GM12878 (cell line): ENCODE data around the gene PPP4R1. TPM values are rescaled to one million over a fixed set of nuclear protein-coding genes. Genes with fewer than 3 reads are reported as not detected.

Experiments used
- ATAC-seq: fragments of 200-7000 bp; cut with Tn5 transposase; 3 replicates; pipeline ENCODE4 v1.9.1; 2020; ENCODE audit warnings: mild to moderate bottlenecking, moderate library complexity
- BruUV-seq: library from RNA; stranded (reverse); fragments of 400-500 nt; replicated peaks from 2 replicates; lab custom pipeline; 2021; lab: Mats Ljungman, UMichigan
- CTCF ChIA-PET: fragments of 300-600 bp; sonication (Branson Sonifier 250); formaldehyde crosslinking; extraction: SDS; loops from one replicate; lab custom pipeline; 2021; ENCODE audit warnings: inconsistent platforms; lab: Yijun Ruan, JAX
- POLR2A ChIA-PET: fragments of 350-600 bp; formaldehyde crosslinking; extraction: SDS; loops from one replicate; lab custom pipeline; 2021; ENCODE audit warnings: inconsistent platforms; lab: Charles Lee
- RAD21 ChIA-PET: fragments of 300-600 bp; sonication (Branson Sonifier 250); formaldehyde crosslinking; loops from one replicate; lab custom pipeline; 2023; ENCODE audit warnings: antibody characterized with exemption; ENCODE audit not compliant: unreplicated experiment; lab: Charles Lee
- SMC1A ChIA-PET: fragments of 300-600 bp; sonication (Branson Sonifier 250); formaldehyde crosslinking; loops from one replicate; lab custom pipeline; 2023; ENCODE audit not compliant: unreplicated experiment, uncharacterized antibody; lab: Charles Lee
- DNase-seq: peaks from one replicate; pipeline ENCODE4 v3.0.0-alpha.2; 2011; ENCODE audit warnings: low read depth, low spot score
- FAIRE-seq: peaks from 3 replicates; lab custom pipeline; 2011; peaks lifted over from hg19 to GRCh38; lab: Jason Lieb, UNC
- H2AFZ ChIP-seq: 2 replicates; pipeline ENCODE4 v1.6.0; 2011; ENCODE audit warnings: low read depth, low read length, control low read depth; ENCODE audit not compliant: control insufficient read depth
- H3K27ac ChIP-seq: 2 replicates; pipeline ENCODE4 v1.5.1; 2011; ENCODE audit warnings: control low read depth; ENCODE audit not compliant: control insufficient read depth, insufficient read depth
- H3K27me3 ChIP-seq, 2 experiments: replicated peaks in 1 of 2; 2 replicates each; pipeline versions ENCODE4 v1.6.0 to v1.6.1; 2011; ENCODE audit warnings: low read length in 1 of 2; ENCODE audit not compliant: control insufficient read depth in 2 of 2, insufficient read depth in 2 of 2
- H3K36me3 ChIP-seq, 2 experiments: 2 replicates each; pipeline ENCODE4 v1.5.1; 2011; ENCODE audit warnings: low read length in 1 of 2; ENCODE audit not compliant: control insufficient read depth in 2 of 2, insufficient read depth in 2 of 2
- H3K4me1 ChIP-seq: 2 replicates; pipeline ENCODE4 v1.6.1; 2011; ENCODE audit warnings: mild to moderate bottlenecking, low read length, moderate library complexity, mixed read lengths; ENCODE audit not compliant: control insufficient read depth, insufficient read depth
- H3K4me2 ChIP-seq: 2 replicates; pipeline ENCODE4 v1.6.0; 2011; ENCODE audit warnings: control low read depth; ENCODE audit not compliant: control insufficient read depth, insufficient read depth
- H3K4me3 ChIP-seq: fragments of 200-600 bp; sonication (generic); 2 replicates; pipeline ENCODE4 v1.5.1; 2016
- H3K79me2 ChIP-seq: 2 replicates; pipeline ENCODE4 v1.6.0; 2011; ENCODE audit warnings: low read length; ENCODE audit not compliant: control insufficient read depth, insufficient read depth
- H3K9ac ChIP-seq: 2 replicates; pipeline ENCODE4 v1.8.0; 2011; ENCODE audit warnings: low read length, control low read depth, mixed read lengths; ENCODE audit not compliant: control insufficient read depth, insufficient read depth
- H3K9me3 ChIP-seq: replicated peaks from 3 replicates; pipeline ENCODE4 v1.5.1; 2011; ENCODE audit warnings: mild to moderate bottlenecking, low read length; ENCODE audit not compliant: control insufficient read depth, insufficient read depth
- H4K20me1 ChIP-seq: 2 replicates; pipeline ENCODE4 v1.6.0; 2011; ENCODE audit not compliant: control insufficient read depth, insufficient read depth
- ATF3 ChIP-seq: IDR thresholded peaks from 2 replicates; pipeline ENCODE4 v1.6.1; 2011; ENCODE audit warnings: low read depth, mild to moderate bottlenecking, low read length, moderate library complexity, borderline replicate concordance; ENCODE audit errors: extremely low read depth
- BCL11A ChIP-seq: IDR thresholded peaks from 2 replicates; pipeline ENCODE4 v1.6.1; 2011; ENCODE audit warnings: low read depth, low read length
- CHD1 ChIP-seq: IDR thresholded peaks from 2 replicates; pipeline ENCODE4 v1.6.1; 2012; ENCODE audit warnings: low read depth, low read length, improper control_type of control experiment
- ESRRA ChIP-seq: IDR thresholded peaks from 2 replicates; pipeline ENCODE4 v1.6.1; 2012; ENCODE audit warnings: mild to moderate bottlenecking, low read length, improper control_type of control experiment
- FOXM1 ChIP-seq: IDR thresholded peaks from 2 replicates; pipeline ENCODE4 v1.6.1; 2012; ENCODE audit warnings: low read depth, mild to moderate bottlenecking, inconsistent platforms, low read length, moderate library complexity
- HDAC6 ChIP-seq: fragments of 200-600 bp; sonication (generic); IDR thresholded peaks from one replicate; pipeline ENCODE4 v1.8.0; 2017; ENCODE audit warnings: antibody characterized with exemption; ENCODE audit not compliant: unreplicated experiment
- IRF3 ChIP-seq: fragments of 450-650 bp; IDR thresholded peaks from 2 replicates; pipeline ENCODE4 v1.6.1; 2014; ENCODE audit warnings: mild to moderate bottlenecking
- MAX ChIP-seq: IDR thresholded peaks from 2 replicates; pipeline ENCODE4 v1.6.1; 2012; ENCODE audit warnings: low read depth, low read length, improper control_type of control experiment
- POLR2AphosphoS5 ChIP-seq: IDR thresholded peaks from 2 replicates; pipeline ENCODE4 v1.6.1; 2011; ENCODE audit warnings: mild to moderate bottlenecking, low read length, inconsistent platforms
- SREBF1 ChIP-seq: IDR thresholded peaks from 2 replicates; pipeline ENCODE4 v1.6.1; 2012; ENCODE audit warnings: mild to moderate bottlenecking, low read length
- TCF7 ChIP-seq: IDR thresholded peaks from 2 replicates; pipeline ENCODE4 v1.6.1; 2014; ENCODE audit warnings: antibody characterized with exemption, borderline replicate concordance
- ZBED1 ChIP-seq: IDR thresholded peaks from 2 replicates; pipeline ENCODE4 v1.6.1; 2016; ENCODE audit warnings: borderline replicate concordance
- ZBTB40 ChIP-seq: fragments of 450-650 bp; IDR thresholded peaks from 2 replicates; pipeline ENCODE4 v1.6.1; 2016; ENCODE audit warnings: mild to moderate bottlenecking, moderate library complexity, borderline replicate concordance
- ZNF274 ChIP-seq: IDR thresholded peaks from one replicate; pipeline ENCODE4 v1.8.0; 2011; ENCODE audit not compliant: insufficient read length, insufficient read depth
- WGBS: methylation state at CpG from one replicate; pipeline ENCODE4 v1.1.6; 2016; ENCODE audit warnings: low lambda C conversion rate; ENCODE audit not compliant: insufficient replicate concordance, insufficient coverage; ENCODE audit errors: missing lambda C conversion rate; 5-methylcytosine and 5-hydroxymethylcytosine counted together
- in situ Hi-C: fragments of 300-500 bp; cut with MboI; formaldehyde crosslinking; loops from 9 replicates; pipeline ENCODE4 v1.14.3; 2018; ENCODE audit warnings: mixed read lengths
- intact Hi-C: fragments of 100-400 bp; cut with micrococcal nuclease; formaldehyde crosslinking; loops from one replicate; pipeline ENCODE4 v1.14.2; 2022; ENCODE audit not compliant: unreplicated experiment
- polyA plus RNA-seq, 11 experiments: library from polyadenylated mRNA; depleted of rRNA in 4 of 11; unstranded in 6 of 11; stranded (reverse) in 5 of 11; fragments of >200 nt; fragmentation: Nextera tagmentation in 4 of 11; fragmentation: Illumina TruSeq in 1 of 11; extraction: Ambion mirVana in 4 of 11; extraction: Trizol in 1 of 11; gene quantifications; 1 replicate in 1 of 11; 2 replicates in 10 of 11; pipeline versions ENCODE4 v1.2.1 to v1.2.3, GENCODE V29; 2011 to 2016; ENCODE audit warnings: inconsistent platforms in 2 of 11, missing spikeins in 2 of 11, low read depth in 1 of 11
- total RNA-seq, 4 experiments: library from RNA; depleted of rRNA in 3 of 4; stranded (reverse); fragments of >200 nt in 3 of 4; fragmentation: Illumina TruSeq in 1 of 4; extraction: Trizol in 1 of 4; gene quantifications; 2 replicates each; pipeline versions ENCODE4 v1.2.1 to v1.2.3, GENCODE V29; 2013 to 2021

The PPP4R1 gene
- total and polyA plus RNA-seq, 10 of the 15 experiments (the other 5 are each of a cell fraction or from before 2014, with no cell fraction given) = 10.9 to 44.4 (median 26.0) TPM

GRCh38 chr18:9558387-9559064 is 55.8 kb downstream of the PPP4R1 start (continued):
- TF ChIP-seq ZBTB40 = no peak
- TF ChIP-seq POLR2AphosphoS5 = no peak
- TF ChIP-seq ESRRA = no peak

GRCh38 chr18:9557250-9557943 is 57.0 kb downstream of the PPP4R1 start:
- H3K27ac ChIP-seq = no peak overlapping the region
- no peaks in the 10 kb centered on the region for H3K27me3 ChIP-seq
- H4K20me1 ChIP-seq = no peaks in the 10 kb centered on the region
- H3K9me3 ChIP-seq = no peaks in the 10 kb centered on the region
- no peak overlapping the region for H3K4me3 ChIP-seq
- peaks cover 4 to 21% of the 10 kb centered on the region in 2 experiments for H3K36me3 ChIP-seq
- no peak for ATAC-seq
- BruUV-seq = no TSS peak
- H3K4me1 ChIP-seq = no peaks in the 10 kb centered on the region
- 94% methylated on average over 13 of the region's 13 CpGs for WGBS
- in situ Hi-C loops = no loop called here
- ChIA-PET RAD21 (no interaction called here), POLR2A (no interaction called here), SMC1A (interaction anchor here (0.6 kb wide), 1 partner anchor 155 kb away, joined by 3 read pairs; no protein-coding TSS in a partner anchor), CTCF (no interaction called here)
- no peak overlapping the region for H2AFZ ChIP-seq
- no peak for DNase-seq
- peak; percentile 90 for FAIRE-seq
- intact Hi-C loops = no loop called here
- H3K9ac ChIP-seq = no peak overlapping the region
- H3K79me2 ChIP-seq = no peaks in the 10 kb centered on the region
- no peak overlapping the region for H3K4me2 ChIP-seq
- TF ChIP-seq ZNF274 (no peak), FOXM1 (no peak), CHD1 (no peak), ZBED1 (no peak), MAX (no peak), IRF3 (no peak), SREBF1 (no peak), TCF7 (no peak), ATF3 (no peak), BCL11A (no peak), HDAC6 (no peak)
